HEK293T (cell line): ENCODE results near the gene MICOS13.

Experiments used
- SP1 ChIP-seq: fragments of 450-650 bp; IDR thresholded peaks from 2 replicates; pipeline ENCODE4 v1.6.1; 2017
- TARDBP ChIP-seq: fragments of 450-650 bp; IDR thresholded peaks from 2 replicates; pipeline ENCODE4 v1.6.1; 2016

DNA sequence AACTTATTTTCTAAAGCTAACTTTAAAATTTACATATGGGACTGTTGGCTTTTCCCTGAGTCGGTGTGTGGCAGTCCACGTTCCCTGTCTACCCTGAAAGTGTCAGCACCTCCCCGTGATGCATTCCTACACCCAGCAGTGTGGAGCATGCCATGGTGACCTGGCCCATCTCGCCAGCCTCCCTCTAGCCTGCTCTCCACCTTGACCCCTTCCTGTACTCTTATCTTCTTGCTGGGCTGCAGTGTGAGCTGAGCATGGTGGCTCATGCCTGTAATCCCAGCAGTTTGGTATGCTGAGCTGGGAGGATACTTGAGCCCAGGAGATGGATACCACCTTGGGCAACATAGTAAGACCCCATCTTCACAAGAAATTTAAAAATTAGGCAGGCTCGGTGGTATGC is 25.4 kb downstream of the MICOS13 start:
- no peak for TF ChIP-seq SP1
- TF ChIP-seq TARDBP: no peak
